GM12878 (cell line): ENCODE results near the gene TDRD3. TPM values are rescaled to one million over a fixed set of nuclear protein-coding genes. Genes with fewer than 3 reads are reported as not detected.

Experiments used
- ATAC-seq: fragments of 200-7000 bp; cut with Tn5 transposase; 3 replicates; pipeline ENCODE4 v1.9.1; 2020; ENCODE audit warnings: mild to moderate bottlenecking, moderate library complexity
- BruUV-seq: library from RNA; stranded (reverse); fragments of 400-500 nt; replicated peaks from 2 replicates; lab custom pipeline; 2021; lab: Mats Ljungman, UMichigan
- CTCF ChIA-PET: fragments of 300-600 bp; sonication (Branson Sonifier 250); formaldehyde crosslinking; extraction: SDS; loops from one replicate; lab custom pipeline; 2021; ENCODE audit warnings: inconsistent platforms; lab: Yijun Ruan, JAX
- POLR2A ChIA-PET: fragments of 350-600 bp; formaldehyde crosslinking; extraction: SDS; loops from one replicate; lab custom pipeline; 2021; ENCODE audit warnings: inconsistent platforms; lab: Charles Lee
- RAD21 ChIA-PET: fragments of 300-600 bp; sonication (Branson Sonifier 250); formaldehyde crosslinking; loops from one replicate; lab custom pipeline; 2023; ENCODE audit warnings: antibody characterized with exemption; ENCODE audit not compliant: unreplicated experiment; lab: Charles Lee
- SMC1A ChIA-PET: fragments of 300-600 bp; sonication (Branson Sonifier 250); formaldehyde crosslinking; loops from one replicate; lab custom pipeline; 2023; ENCODE audit not compliant: unreplicated experiment, uncharacterized antibody; lab: Charles Lee
- DNase-seq: peaks from one replicate; pipeline ENCODE4 v3.0.0-alpha.2; 2011; ENCODE audit warnings: low read depth, low spot score
- FAIRE-seq: peaks from 3 replicates; lab custom pipeline; 2011; peaks lifted over from hg19 to GRCh38; lab: Jason Lieb, UNC
- H2AFZ ChIP-seq: 2 replicates; pipeline ENCODE4 v1.6.0; 2011; ENCODE audit warnings: low read depth, low read length, control low read depth; ENCODE audit not compliant: control insufficient read depth
- H3K27ac ChIP-seq: 2 replicates; pipeline ENCODE4 v1.5.1; 2011; ENCODE audit warnings: control low read depth; ENCODE audit not compliant: control insufficient read depth, insufficient read depth
- H3K27me3 ChIP-seq, 2 experiments: replicated peaks in 1 of 2; 2 replicates each; pipeline versions ENCODE4 v1.6.0 to v1.6.1; 2011; ENCODE audit warnings: low read length in 1 of 2; ENCODE audit not compliant: control insufficient read depth in 2 of 2, insufficient read depth in 2 of 2
- H3K36me3 ChIP-seq, 2 experiments: 2 replicates each; pipeline ENCODE4 v1.5.1; 2011; ENCODE audit warnings: low read length in 1 of 2; ENCODE audit not compliant: control insufficient read depth in 2 of 2, insufficient read depth in 2 of 2
- H3K4me1 ChIP-seq: 2 replicates; pipeline ENCODE4 v1.6.1; 2011; ENCODE audit warnings: mild to moderate bottlenecking, low read length, moderate library complexity, mixed read lengths; ENCODE audit not compliant: control insufficient read depth, insufficient read depth
- H3K4me2 ChIP-seq: 2 replicates; pipeline ENCODE4 v1.6.0; 2011; ENCODE audit warnings: control low read depth; ENCODE audit not compliant: control insufficient read depth, insufficient read depth
- H3K4me3 ChIP-seq: fragments of 200-600 bp; sonication (generic); 2 replicates; pipeline ENCODE4 v1.5.1; 2016
- H3K79me2 ChIP-seq: 2 replicates; pipeline ENCODE4 v1.6.0; 2011; ENCODE audit warnings: low read length; ENCODE audit not compliant: control insufficient read depth, insufficient read depth
- H3K9ac ChIP-seq: 2 replicates; pipeline ENCODE4 v1.8.0; 2011; ENCODE audit warnings: low read length, control low read depth, mixed read lengths; ENCODE audit not compliant: control insufficient read depth, insufficient read depth
- H3K9me3 ChIP-seq: replicated peaks from 3 replicates; pipeline ENCODE4 v1.5.1; 2011; ENCODE audit warnings: mild to moderate bottlenecking, low read length; ENCODE audit not compliant: control insufficient read depth, insufficient read depth
- H4K20me1 ChIP-seq: 2 replicates; pipeline ENCODE4 v1.6.0; 2011; ENCODE audit not compliant: control insufficient read depth, insufficient read depth
- BCL3 ChIP-seq: IDR thresholded peaks from 2 replicates; pipeline ENCODE4 v1.6.1; 2011; ENCODE audit warnings: borderline replicate concordance, low read depth, mild to moderate bottlenecking, moderate library complexity, low read length; ENCODE audit not compliant: insufficient read depth, poor library complexity, severe bottlenecking
- DPF2 ChIP-seq: fragments of 450-650 bp; IDR thresholded peaks from 2 replicates; pipeline ENCODE4 v1.6.1; 2017; ENCODE audit warnings: mild to moderate bottlenecking
- MXI1 ChIP-seq: fragments of 150-350 bp; IDR thresholded peaks from 2 replicates; pipeline ENCODE4 v1.6.1; 2011; ENCODE audit warnings: low read depth, mild to moderate bottlenecking, inconsistent platforms, low read length, improper control_type of control experiment
- RUNX3 ChIP-seq: IDR thresholded peaks from 2 replicates; pipeline ENCODE4 v1.6.1; 2012; ENCODE audit warnings: low read length, inconsistent platforms
- SPI1 ChIP-seq: IDR thresholded peaks from 2 replicates; pipeline ENCODE4 v1.6.1; 2011; ENCODE audit warnings: low read depth, mild to moderate bottlenecking, low read length, moderate library complexity, borderline replicate concordance; ENCODE audit not compliant: insufficient read depth
- SREBF2 ChIP-seq: IDR thresholded peaks from 2 replicates; pipeline ENCODE4 v1.6.1; 2012; ENCODE audit warnings: mild to moderate bottlenecking, low read length
- ZNF217 ChIP-seq: fragments of 450-650 bp; IDR thresholded peaks from 2 replicates; pipeline ENCODE4 v1.6.1; 2017; ENCODE audit warnings: antibody characterized with exemption, mild to moderate bottlenecking
- WGBS: methylation state at CpG from one replicate; pipeline ENCODE4 v1.1.6; 2016; ENCODE audit warnings: low lambda C conversion rate; ENCODE audit not compliant: insufficient replicate concordance, insufficient coverage; ENCODE audit errors: missing lambda C conversion rate; 5-methylcytosine and 5-hydroxymethylcytosine counted together
- in situ Hi-C: fragments of 300-500 bp; cut with MboI; formaldehyde crosslinking; loops from 9 replicates; pipeline ENCODE4 v1.14.3; 2018; ENCODE audit warnings: mixed read lengths
- intact Hi-C: fragments of 100-400 bp; cut with micrococcal nuclease; formaldehyde crosslinking; loops from one replicate; pipeline ENCODE4 v1.14.2; 2022; ENCODE audit not compliant: unreplicated experiment
- polyA plus RNA-seq, 11 experiments: library from polyadenylated mRNA; depleted of rRNA in 4 of 11; unstranded in 6 of 11; stranded (reverse) in 5 of 11; fragments of >200 nt; fragmentation: Nextera tagmentation in 4 of 11; fragmentation: Illumina TruSeq in 1 of 11; extraction: Ambion mirVana in 4 of 11; extraction: Trizol in 1 of 11; gene quantifications; 1 replicate in 1 of 11; 2 replicates in 10 of 11; pipeline versions ENCODE4 v1.2.1 to v1.2.3, GENCODE V29; 2011 to 2016; ENCODE audit warnings: inconsistent platforms in 2 of 11, missing spikeins in 2 of 11, low read depth in 1 of 11
- total RNA-seq, 4 experiments: library from RNA; depleted of rRNA in 3 of 4; stranded (reverse); fragments of >200 nt in 3 of 4; fragmentation: Illumina TruSeq in 1 of 4; extraction: Trizol in 1 of 4; gene quantifications; 2 replicates each; pipeline versions ENCODE4 v1.2.1 to v1.2.3, GENCODE V29; 2013 to 2021

The TDRD3 gene
- total and polyA plus RNA-seq, 10 of the 15 experiments (the other 5 are each of a cell fraction or from before 2014, with no cell fraction given): 8.4 to 27.9 (median 15.8) TPM

DNA sequence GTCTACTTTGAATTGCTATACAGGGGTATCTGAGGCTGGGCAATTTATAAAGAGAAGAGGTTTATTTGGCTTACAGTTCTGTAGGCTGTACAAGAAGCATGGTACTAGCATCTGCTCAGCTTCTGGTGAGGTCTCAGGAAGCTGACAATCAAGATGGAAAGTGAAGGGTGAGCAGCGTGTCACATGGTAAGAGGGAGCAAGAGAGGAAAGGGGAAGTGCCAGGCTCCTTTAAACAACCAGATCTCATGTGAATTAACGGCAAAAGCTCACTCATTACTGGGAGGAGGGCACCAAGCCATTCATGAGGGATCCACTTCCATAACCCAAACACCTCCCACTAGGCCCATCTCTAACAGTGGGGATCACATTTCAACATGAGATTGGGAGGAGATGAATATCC, 222.4 kb downstream of the TDRD3 start:
- intact Hi-C loops (no loop called here), in situ Hi-C loops (no loop called here)
- RAD21 ChIA-PET: no interaction called here
- no peaks in the 10 kb centered on the region for H3K79me2 ChIP-seq
- POLR2A ChIA-PET: no interaction called here
- no peak for DNase-seq
- SMC1A ChIA-PET: no interaction called here
- H4K20me1 ChIP-seq: no peaks in the 10 kb centered on the region
- H3K27ac ChIP-seq: no peak overlapping the region
- H3K36me3 ChIP-seq: no peaks in the 10 kb centered on the region
- CTCF ChIA-PET: no interaction called here
- H3K9ac ChIP-seq: no peak overlapping the region
- TF ChIP-seq SREBF2 (no peak), ZNF217 (no peak), DPF2 (no peak), SPI1 (peak; percentile 37; the same call in 1 of the 2 replicates), MXI1 (no peak), RUNX3 (no peak), BCL3 (no peak)
- TF ChIP-seq, all 136 proteins: peak for 1
- no peaks in the 10 kb centered on the region for H3K27me3 ChIP-seq
- WGBS: 29% methylated on average over 2 of the region's 2 CpGs
- H3K9me3 ChIP-seq: no peaks in the 10 kb centered on the region
- H3K4me2 ChIP-seq: no peak overlapping the region
- no peak overlapping the region for H3K4me3 ChIP-seq
- ATAC-seq (no peak), FAIRE-seq (no peak)
- no peak overlapping the region for H2AFZ ChIP-seq
- no TSS peak for BruUV-seq
- no peaks in the 10 kb centered on the region for H3K4me1 ChIP-seq
